GM12878 (cell line): ENCODE results near the gene DACT3.

Source experiments
- ATF7 ChIP-seq: fragments of 450-650 bp; IDR thresholded peaks from 2 replicates; pipeline ENCODE4 v1.6.1; 2016; ENCODE audit warnings: low read depth, mild to moderate bottlenecking
- CHD4 ChIP-seq: fragments of 200-600 bp; sonication (generic); IDR thresholded peaks from 2 replicates; pipeline ENCODE4 v1.6.1; 2016; ENCODE audit warnings: mild to moderate bottlenecking
- CTCF ChIP-seq, 3 experiments: IDR thresholded peaks in 2 of 3; conservative IDR thresholded peaks in 1 of 3; 2 replicates each; pipeline ENCODE4 v1.5.1; 2011; ENCODE audit warnings: low read depth in 3 of 3, low read length in 3 of 3, mild to moderate bottlenecking in 3 of 3, control low read depth in 2 of 3, moderate library complexity in 2 of 3, inconsistent platforms in 1 of 3, mixed read lengths in 1 of 3; ENCODE audit not compliant: control insufficient read depth in 2 of 3, insufficient read depth in 1 of 3; ENCODE audit errors: extremely low read depth in 1 of 3
- ETV6 ChIP-seq, 2 experiments: fragments of 450-650 bp in 1 of 2; IDR thresholded peaks in 1 of 2; conservative IDR thresholded peaks in 1 of 2; 2 replicates each; pipeline ENCODE4 v1.6.1; 2014; ENCODE audit warnings: antibody characterized with exemption in 1 of 2, borderline replicate concordance in 1 of 2, low read depth in 1 of 2, mild to moderate bottlenecking in 1 of 2, moderate library complexity in 1 of 2
- KAT2A ChIP-seq: conservative IDR thresholded peaks from 2 replicates; pipeline ENCODE4 v1.6.1; 2011; ENCODE audit warnings: low read depth, low read length; ENCODE audit not compliant: control insufficient read depth
- MAX ChIP-seq: IDR thresholded peaks from 2 replicates; pipeline ENCODE4 v1.6.1; 2012; ENCODE audit warnings: low read depth, low read length, improper control_type of control experiment
- POLR2A ChIP-seq: IDR thresholded peaks from 2 replicates; pipeline ENCODE4 v1.6.1; 2011; ENCODE audit warnings: low read depth, mild to moderate bottlenecking, low read length
- ZNF274 ChIP-seq: IDR thresholded peaks from one replicate; pipeline ENCODE4 v1.8.0; 2011; ENCODE audit not compliant: insufficient read length, insufficient read depth

- TF ChIP-seq ETV6 (conservative IDR thresholded peaks at IDR 0.05 in 1 of 2, IDR thresholded peaks at IDR 0.05 in 1 of 2; ENCODE audit: borderline replicate concordance in 1 of 2, low read depth in 1 of 2), result no peak
- TF ChIP-seq CTCF (IDR thresholded peaks at IDR 0.05 in 2 of 3, conservative IDR thresholded peaks at IDR 0.05 in 1 of 3; ENCODE audit: control insufficient read depth in 2 of 3, extremely low read depth in 1 of 3, insufficient read depth in 1 of 3, low read depth in 3 of 3, low read length in 3 of 3), result no peak
- TF ChIP-seq POLR2A, result no peak
- no peak for TF ChIP-seq MAX
- TF ChIP-seq ZNF274, result no peak
- no peak for TF ChIP-seq ATF7
- TF ChIP-seq KAT2A, result no peak
- TF ChIP-seq CHD4, result no peak
Observed at GRCh38 chr19:46635920-46636761, 24.8 kb downstream of the DACT3 start, which contains the start of gene GNG8.
